Stimulated activated CD8-positive, alpha-beta memory T cell treated with anti-CD3 and anti-CD28 coated beads, Interleukin-2, amount 100 ng/mL, for 1 hour (primary cell): Measurements from ENCODE around the gene CCDC183.
"Not testable (repeated sequence)": the region's sequence is repeated elsewhere in the genome, so short reads cannot be mapped to it uniquely, and the experiment has no call there.

Source experiments
- DNase-seq, 2 donors: peaks; one replicate each; pipeline ENCODE4 v3.0.0-alpha.2; 2020; ENCODE audit warnings: low read depth in 2 of 2

CCDC183 gene

DNA sequence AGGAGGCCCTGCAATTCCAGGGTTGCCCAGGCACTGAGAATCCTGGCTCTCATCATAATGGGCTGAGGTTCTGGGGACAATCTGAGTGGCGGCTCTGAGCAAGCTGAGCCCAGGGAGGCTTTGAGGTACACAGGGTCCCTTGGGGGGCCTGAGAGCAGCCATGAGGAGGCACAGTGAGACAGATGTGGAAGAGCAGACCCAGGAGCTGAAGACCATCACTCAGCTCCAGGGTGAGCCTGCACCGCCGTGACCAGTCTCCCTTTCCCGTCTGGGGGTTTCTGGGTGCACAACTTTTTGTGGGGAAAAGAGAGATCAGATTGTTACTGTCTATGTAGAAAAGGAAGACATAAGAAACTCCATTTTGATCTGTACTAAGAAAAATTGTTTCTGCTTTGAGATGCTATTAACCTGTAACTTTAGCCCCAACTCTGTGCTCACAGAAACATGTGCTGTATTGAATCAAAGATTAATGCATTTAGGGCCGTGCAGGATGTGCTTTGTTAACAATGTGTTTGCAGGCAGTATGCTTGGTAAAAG is at the start of gene CCDC183:
Gene CCDC183, plus strand, starts transcription at position 101 of the 537 bp plus-strand sequence. Its CDS starts 60 bp downstream, at position 161.
- no peak for DNase-seq

DNA sequence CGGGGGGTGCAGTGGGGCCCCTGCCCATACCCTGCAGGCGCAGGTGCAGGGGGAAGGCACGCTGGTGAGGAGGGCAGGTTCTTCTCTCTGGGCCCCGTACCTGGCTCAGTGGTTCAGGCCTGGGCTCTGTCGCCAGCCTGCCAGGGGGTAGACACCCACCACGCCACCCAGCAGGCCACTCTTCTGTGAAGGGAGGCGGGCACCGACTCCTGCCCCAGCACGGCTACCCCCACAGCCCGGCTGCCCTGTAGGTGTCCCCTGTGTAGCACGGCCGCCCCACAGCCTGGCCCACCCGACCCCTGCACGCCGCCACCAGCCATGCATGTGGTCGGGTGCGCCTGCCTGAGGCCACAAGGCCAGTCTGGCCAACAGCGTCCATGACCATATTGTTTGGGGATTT is 49.5 kb upstream of the CCDC183 start:
- DNase-seq, result no peak

DNA sequence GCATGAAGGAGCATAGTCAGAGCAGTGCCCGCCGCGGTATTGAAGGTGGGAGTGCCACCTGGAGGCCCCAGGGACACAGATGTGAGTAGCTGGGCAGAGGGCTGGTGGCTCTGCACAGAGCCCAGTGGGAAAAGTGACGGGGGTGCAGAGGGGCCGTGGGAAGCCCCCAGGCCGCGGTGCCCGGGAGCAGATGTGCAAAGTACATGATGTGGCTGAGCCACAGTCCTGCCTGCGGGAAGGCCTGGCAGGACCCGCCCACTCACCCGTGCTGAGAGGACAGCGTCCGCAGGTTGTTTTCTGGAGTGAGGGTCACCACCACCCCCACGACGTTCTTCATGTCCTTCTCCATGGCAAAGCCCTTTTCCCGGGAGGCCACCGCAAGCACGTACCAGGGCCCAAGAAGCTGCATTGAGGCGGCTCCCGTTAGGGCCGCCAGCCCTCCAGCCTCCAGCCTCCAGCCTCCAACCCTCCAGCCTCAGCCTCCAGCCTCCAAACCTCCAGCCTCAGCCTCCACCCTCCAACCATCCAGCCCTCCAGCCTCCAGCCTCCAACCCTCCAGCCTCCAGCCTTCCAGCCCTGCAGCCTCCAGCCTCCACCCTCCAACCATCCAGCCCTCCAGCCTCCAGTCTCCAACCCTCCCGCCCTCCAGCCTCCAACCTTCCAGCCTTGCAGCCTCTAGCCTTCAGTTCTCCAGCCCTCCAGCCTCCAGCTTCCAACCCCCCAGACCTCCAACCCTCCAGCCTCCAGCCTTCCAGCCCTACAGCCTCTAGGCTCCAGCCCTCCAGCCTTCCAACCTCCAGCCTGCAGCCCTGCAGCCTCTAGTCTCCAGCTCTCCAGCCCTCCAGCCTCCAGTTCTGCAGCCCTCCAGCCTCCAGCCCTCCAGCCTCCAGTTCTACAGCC is 48.7 kb upstream of the CCDC183 start:
- DNase-seq, result no peak

DNA sequence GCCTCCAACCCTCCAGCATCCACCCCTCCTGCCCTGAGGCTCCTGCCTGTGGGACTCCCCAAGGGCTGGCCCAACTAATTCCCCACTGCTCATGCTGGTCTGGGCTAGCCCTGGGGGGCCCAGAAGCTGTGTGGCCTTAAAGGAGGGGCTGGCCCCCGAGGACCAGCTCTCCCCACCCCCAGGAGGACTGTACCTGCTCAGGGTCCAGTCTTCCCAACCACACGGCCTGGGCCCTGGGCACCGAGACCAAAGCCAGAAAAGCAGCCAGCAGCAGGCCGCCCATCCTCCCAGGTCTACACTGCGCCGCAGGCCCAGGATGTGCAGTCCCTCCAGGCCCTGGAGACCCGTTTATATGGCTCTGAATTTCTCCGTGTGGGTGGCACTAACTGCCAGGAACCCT is 47.9 kb upstream of the CCDC183 start, which contains the start of gene LCN6:
Gene LCN6, minus strand, starts transcription at position 325 of the 400 bp plus-strand sequence. Its CDS starts 42 bp downstream, at position 283.
- no peak for DNase-seq

DNA sequence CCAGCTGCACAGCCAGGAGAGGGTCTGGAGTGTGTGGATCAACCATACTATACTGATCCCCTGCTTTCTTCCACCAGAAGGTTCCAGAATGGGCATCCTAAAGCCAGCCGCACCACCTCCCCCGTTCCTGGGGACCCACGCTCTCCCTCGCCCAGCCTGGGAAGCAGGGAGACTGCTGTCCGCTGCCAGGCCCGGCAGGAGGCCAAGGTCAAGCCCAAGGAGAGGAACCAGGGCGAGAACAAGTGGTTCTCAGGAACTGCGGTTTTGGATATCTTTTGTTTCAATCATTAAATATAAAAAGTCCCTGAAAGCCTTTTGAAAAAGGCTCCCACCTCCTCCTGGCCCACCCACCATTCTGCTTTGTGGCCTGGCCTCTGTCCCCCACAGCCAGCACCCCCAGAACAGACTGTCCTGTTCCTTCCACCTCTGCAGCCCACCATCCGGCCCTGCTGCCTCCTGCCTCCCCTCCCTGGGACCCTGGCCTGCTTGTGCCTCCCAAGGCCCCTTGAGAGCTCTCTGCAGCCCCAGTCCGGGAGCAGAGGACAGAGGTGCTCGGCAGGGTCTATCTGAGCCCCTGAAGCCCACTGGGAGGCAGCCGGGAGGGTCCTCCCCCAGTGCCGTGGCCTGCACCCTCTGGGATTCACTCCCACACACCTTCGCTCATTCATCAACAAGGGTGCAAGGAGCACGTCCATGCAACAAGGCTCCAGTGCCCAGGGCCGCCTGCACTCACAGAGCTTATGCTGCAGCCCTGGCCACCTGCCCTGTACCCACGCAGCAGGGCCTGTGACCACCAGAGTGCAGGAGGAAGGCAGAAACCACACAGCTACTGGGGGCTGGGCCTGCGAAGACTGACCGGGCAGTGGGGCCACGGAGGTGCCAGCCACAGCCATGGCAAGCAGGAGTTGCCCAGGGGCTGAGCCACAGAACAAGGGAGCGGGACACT is 47.2 kb upstream of the CCDC183 start:
- no peak for DNase-seq

DNA sequence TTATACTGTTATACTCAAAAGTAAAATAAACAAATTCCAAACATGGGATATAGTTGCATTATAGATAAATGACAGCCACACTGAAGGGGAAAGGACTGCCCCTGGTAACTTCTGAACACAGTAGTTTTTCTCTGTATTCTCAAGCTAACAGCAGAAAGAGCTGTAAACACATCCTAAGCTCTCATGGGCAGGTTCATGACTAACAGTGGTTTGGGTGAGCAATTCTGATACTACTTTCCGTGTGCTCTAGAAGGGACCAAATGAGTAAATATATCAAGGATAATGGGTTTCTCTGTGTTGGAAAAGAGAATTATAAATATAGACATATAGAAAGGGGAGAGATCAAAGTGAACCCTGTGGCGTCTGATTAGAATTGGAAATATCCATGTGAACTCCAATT is 45.6 kb upstream of the CCDC183 start:
- no peak for DNase-seq

DNA sequence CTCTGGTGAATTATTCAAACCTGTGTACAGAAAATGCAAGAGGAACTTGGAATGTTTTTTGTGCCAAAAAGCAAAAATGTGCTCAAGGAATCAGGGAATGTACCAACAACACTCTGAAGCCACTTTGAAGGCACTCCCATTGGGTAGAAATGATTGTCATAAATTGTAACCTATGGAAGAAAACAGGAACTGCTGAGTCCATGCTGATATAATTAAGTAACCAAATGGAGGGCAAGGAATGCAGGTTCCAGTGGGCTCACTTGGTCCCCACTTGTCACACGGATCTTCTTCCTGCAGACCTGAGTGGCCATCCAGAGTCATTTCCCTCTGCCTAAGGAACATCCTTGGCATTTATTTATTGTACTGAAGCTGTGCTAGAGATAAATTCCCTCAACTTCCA is 44.9 kb upstream of the CCDC183 start:
- no peak for DNase-seq

DNA sequence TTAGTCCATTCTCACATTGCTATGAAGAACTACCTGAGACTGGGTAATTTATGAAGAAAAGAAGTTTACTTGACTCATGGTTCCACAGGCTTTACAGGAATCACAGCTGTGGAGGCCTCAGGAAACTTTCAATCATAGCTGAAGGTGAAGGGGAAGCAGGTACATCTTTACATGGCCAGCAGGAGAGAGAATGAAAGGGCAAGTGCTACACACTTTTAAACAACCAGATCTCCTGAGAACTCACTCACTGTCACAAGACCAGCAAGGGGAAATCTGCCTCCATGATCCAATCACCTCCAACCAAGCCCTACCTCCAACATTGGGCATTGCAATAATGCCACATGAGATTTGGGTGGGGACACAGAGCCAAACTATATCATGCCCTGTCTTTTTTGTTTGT is 44.3 kb upstream of the CCDC183 start:
- no peak for DNase-seq

DNA sequence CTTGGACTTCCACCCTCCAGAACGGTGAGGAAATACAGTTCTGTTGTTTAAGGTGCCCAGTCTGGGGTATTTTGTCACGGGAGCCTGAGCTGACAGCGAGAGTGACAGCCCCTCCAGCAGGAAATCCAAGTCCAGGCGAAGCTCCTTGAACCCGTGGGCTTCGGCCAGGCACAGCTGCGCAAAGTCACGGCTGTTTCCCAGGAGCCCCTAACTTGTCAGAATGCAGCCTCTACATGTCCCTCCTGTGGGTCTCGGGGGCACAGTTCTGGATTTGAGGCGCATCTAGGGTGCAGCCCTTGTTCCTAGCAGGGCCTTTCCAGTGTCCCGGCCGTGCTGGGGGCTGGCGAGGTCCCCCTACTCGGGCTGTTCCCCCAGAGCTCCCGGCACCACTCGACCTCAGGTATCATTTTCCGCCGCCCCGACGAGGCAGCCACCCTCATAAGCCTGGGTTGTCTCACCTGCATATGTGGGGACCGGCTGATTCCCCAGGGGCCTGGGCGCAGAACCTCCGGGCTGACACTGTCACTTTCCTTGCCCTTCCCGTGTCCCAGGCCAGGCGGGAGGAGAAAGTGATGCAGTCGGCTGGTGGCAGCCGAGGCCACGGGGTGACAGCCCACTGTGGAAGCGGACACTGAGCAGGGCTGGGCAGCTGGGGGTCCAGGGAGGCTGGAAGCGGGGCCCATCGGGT is 42.6 kb upstream of the CCDC183 start:
- no peak for DNase-seq

DNA sequence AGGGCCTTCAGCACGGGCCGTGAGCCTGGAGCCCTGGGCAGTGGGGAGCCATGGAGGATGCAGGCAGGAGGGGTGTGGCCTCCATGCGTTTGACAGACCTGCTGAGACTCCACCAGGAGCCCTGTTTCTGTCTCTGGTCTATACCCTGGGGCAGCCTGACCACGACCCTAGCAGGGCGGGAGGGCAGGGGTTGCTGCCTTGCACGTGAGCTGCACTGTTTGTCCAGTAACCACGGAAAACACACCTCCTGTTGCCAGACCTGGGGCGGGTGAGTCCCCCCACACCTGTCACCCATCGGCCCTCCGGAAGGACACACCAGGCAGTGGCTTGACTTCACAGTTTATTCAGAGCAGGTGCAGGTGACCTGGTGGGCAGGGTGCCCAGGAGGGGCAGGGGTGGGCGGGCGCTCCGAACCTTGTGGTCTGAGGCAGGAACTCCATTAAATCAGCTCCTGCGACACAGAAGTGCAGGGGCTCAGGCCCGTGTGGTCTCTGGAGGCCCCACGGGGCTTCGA is 42.0 kb upstream of the CCDC183 start:
- no peak for DNase-seq

DNA sequence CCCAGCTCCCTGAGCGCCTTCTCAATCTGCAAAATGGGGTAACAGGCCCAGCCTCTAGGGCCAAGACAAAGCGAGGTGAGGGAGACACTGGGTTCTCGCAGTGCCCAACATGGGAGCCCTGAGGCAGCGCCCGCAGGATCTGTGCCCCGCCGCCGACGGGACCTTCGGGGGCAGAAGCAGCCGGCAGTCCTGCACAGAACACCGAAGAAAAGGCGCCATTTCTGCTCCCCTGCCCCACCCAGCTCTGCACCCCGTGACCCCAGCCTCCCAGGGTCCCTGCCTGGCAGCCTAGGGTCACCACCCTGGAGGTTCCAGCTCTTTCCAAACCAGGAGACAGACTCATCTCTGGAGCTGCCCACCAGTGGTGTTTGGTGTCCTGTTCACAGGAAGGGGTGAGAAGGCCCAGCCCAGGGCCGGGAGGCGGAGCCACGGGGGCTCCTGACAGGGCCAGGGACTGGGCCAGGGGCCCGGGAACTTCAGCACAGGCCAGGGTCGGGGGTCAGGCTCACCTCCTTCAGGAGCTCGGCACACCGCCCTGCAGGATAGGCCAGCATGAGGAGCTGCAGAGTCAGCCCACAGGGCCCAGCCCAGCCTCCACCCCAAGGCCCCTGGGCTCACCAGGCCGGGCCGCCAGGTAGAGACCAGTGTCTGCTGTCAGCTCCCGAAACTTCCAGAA is 41.4 kb upstream of the CCDC183 start:
- no peak for DNase-seq

DNA sequence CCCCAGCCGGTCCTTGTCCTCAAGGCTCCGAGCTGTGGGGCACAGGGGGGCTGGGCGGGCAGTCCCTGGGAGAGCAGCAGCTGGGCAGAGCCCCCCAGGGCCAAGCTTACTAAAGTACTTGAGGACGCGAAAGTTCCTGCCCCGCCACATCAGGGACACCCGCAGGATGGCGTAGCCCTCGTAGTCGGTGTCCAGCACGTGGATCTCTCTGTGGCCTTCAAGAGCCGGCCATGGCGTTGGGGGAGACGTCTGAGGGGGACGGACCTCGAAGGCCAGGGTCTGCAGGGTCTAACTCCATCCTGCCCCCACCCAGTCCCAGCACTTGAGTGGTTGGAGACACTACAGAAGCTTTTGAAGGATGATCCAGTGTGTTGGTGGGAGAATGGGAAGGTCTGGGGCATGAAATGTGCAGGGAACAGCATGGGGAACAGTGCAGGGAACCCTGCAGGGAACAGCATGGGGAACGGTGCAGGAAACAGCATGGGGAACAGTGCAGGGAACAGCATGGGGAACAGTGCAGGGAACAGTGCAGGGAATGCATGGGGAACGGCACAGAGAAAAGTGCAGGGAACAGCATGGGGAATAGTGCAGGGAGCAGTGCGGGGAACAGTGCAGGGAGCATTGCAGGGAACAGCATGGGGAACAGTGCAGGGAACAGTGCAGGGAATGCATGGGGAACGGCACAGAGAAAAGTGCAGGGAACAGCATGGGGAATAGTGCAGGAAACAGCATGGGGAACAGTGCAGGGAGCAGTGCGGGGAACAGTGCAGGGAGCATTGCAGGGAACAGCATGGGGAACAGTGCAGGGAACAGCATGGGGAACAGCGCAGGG is 40.6 kb upstream of the CCDC183 start:
- not testable (repeated sequence) for DNase-seq

DNA sequence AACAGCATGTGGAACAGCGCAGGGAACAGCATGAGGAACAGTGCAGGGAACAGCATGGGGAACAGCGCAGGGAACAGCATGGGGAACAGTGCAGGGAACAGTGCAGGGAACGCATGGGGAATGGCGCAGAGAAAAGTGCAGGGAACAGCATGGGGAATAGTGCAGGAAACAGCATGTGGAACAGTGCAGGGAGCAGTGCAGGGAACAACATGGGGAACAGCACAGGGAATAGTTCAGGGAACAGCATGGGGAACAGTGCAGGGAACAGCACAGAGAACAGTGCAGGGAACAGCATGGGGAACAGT is 40.1 kb upstream of the CCDC183 start:
- DNase-seq, result no peak

DNA sequence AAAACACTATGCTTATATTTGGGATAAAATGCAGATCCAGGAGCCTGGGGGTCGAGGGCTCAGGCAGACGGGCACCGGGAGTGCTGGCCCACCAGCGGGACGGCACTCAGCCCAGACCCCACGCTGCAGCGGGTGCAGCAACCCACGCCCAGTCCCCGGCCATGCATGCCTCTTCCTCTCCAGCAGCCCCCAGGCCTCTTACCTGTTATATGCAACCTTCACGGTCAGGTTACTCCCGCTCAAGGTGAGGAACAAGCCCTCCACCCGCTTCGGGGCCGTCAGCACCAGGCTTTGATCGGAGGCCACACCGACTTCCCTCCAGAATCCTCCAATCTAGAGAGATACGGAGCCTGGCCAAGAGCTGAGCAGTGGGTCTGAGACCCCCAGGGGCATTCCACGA is 39.3 kb upstream of the CCDC183 start:
- DNase-seq, result no peak

DNA sequence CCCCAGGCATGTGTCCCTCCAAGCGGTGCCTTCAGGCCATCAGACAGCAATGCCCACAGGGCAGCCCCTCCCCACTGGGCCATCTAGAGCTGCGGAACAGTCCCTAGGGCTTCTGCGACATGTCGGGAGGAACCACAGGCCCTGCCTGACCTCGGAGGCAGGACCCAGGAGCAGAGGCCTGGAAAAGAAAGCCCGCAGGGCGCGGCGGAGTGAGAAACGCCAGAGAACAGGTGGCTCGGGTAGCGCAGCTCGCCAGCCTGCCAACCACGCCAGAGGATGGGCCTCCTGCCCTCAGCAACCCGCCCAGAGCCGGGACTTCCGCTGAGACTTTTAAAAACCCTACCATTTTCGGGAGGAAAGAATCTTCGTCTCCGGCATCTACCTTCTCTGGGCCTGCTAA is 38.8 kb upstream of the CCDC183 start:
- no peak for DNase-seq

DNA sequence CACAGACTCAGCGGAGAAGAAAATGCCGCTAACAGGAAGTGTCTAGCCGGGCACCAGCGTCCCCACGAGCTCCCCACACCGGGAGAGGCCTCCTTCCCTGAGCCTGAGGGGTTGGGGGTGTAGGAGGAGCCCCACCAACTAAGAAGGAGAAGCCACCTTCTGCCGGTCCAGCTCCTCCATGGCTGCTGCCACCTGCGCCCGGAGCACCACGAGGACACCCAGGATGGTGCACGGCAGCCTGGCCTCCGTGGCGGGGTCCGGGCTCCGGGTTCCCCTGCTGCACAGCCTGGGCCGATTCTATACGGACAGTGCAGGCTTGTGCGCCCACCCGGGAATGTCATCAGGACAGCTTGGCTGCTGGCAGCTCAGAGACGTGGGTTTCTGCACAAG is 38.4 kb upstream of the CCDC183 start:
- no peak for DNase-seq

DNA sequence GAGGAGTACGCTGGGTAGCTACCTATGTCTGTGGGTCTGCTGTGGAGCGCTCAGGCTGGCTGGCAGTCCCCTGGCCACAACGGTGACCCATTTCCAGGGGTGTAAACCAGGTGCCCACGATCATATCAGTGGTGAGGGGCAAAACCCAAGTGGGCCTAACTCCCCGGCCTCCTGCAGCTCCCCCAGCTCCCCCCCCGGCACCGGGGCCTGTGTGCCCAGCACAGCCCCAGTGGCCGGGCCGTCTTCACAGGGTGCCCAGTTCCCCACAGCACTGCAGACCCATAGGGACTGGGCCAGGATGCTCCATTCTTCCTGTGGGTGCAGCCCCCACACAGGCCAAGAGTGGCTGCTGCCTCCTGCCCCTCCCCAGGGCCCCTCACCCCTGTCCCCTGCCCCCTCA is 37.1 kb upstream of the CCDC183 start:
- no peak for DNase-seq

DNA sequence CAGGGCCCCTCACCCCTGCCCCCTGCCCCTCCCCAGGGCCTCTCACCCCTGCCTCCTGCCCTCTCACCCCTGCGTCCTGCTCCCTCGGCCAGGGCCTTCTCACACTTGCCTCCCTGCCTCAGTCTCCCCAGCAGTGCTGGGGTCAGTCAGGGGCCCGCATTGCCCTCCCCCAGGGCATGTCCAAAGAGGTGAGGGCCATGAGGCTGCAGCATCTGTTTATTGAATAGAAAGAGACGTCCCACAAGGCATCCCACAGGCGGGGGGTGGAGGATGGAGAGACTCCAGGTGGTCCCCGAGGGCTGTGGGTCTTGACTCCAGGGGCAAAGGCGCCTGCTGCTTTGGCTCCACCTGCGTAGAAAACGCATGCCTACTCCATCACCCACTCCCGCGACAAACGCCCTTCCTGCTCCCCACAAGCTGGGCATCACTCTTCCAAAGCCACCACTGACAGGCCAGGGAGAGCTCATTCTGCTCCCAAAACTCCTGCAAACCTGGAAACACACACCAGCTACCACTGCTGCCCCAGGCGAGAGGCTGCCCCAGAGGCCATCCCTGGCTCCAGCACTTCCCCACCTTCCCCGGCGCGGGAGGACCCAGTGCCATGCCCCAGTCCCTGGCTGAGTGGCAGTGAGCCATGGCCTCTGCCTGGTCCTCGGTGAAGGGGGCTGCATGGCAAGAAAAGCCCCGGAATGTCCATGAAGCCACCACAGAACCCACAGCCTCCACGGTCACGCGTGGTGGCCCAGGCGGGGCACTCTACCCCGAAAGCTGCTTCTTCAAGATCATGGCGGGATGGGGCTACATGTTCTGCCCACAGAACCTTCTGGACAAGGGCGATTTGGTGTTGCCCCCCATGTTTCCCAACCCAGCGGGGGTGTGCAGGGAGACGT is 36.5 kb upstream of the CCDC183 start:
- DNase-seq, result no peak

DNA sequence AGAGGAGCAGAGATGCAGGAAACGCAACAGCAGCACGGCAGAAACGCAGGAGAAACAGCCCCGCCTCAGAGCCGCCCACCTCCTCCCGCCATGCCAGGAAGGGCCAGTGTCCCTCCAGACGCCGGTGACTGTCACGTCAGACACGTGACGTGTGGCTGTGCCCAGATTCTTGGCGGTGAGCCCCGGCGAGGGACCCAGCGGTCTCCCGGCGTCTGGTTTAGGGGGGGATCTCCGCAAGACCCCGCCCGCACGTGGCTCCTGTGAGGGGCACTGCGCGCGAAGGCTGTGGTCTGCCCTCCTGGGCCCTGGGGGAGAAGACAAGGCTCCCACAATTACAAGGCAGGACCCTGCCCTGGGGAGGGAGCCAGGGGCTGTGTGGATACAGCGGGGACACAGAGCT is 35.7 kb upstream of the CCDC183 start:
- no peak for DNase-seq
